ENCODE measurements around the gene SLC2A4. TPM values are rescaled to one million over a fixed set of nuclear protein-coding genes. Genes with fewer than 3 reads are reported as not detected.

The SLC2A4 gene
- total RNA-seq, 1 donor from 2014 or later, result 0.07 TPM

- intact Hi-C loops (cut with micrococcal nuclease), result no loop called here
Measured at GRCh38 chr17:7318121-7318860, 36.8 kb downstream of the SLC2A4 start.

- intact Hi-C loops (cut with micrococcal nuclease), result no loop called here
Measured at GRCh38 chr17:7321466-7321865, 39.9 kb downstream of the SLC2A4 start.

GRCh38 chr17:7322520-7323194 lies 41.1 kb downstream of the SLC2A4 start:
- intact Hi-C loops (cut with micrococcal nuclease), result no loop called here

GRCh38 chr17:7323731-7324437 lies 42.4 kb downstream of the SLC2A4 start:
- intact Hi-C loops (cut with micrococcal nuclease), result no loop called here

GRCh38 chr17:7324438-7324779 lies 42.9 kb downstream of the SLC2A4 start:
- intact Hi-C loops (cut with micrococcal nuclease), result no loop called here

GRCh38 chr17:7325031-7325528 lies 43.6 kb downstream of the SLC2A4 start:
- intact Hi-C loops (cut with micrococcal nuclease), result loop anchor here (5.0 kb wide), 1 partner anchor 112 kb away; the partner anchor contains the start of genes FGF11 and TMEM102

GRCh38 chr17:7326186-7326585 lies 44.7 kb downstream of the SLC2A4 start:
- intact Hi-C loops (cut with micrococcal nuclease), result loop anchor here (5.0 kb wide), 1 partner anchor 111 kb away; the partner anchor contains the start of genes FGF11 and TMEM102

- intact Hi-C loops (cut with micrococcal nuclease), result loop anchor here (5.0 kb wide), 1 partner anchor 110 kb away; the partner anchor contains the start of genes FGF11 and TMEM102
Measured at GRCh38 chr17:7327056-7327455, 45.5 kb downstream of the SLC2A4 start.

GRCh38 chr17:7327501-7327900 lies 46.0 kb downstream of the SLC2A4 start:
- intact Hi-C loops (cut with micrococcal nuclease), result loop anchor here (5.0 kb wide), 1 partner anchor 110 kb away; the partner anchor contains the start of genes FGF11 and TMEM102

- intact Hi-C loops (cut with micrococcal nuclease), result loop anchor here (2.0 to 5.0 kb wide), 3 partner anchors 13 to 109 kb away; partner anchors contain the start of genes FGF11, GPS2 and TMEM102
Measured at GRCh38 chr17:7328009-7328408, 46.5 kb downstream of the SLC2A4 start.

GRCh38 chr17:7328840-7329373 lies 47.4 kb downstream of the SLC2A4 start, which contains the start of gene NEURL4:
TSS of gene NEURL4 (minus strand) at chr17:7329335. CDS start at chr17:7329312, 23 bp downstream.
- intact Hi-C loops (cut with micrococcal nuclease), result loop anchor here (1.0 to 5.0 kb wide), 4 partner anchors 14 to 108 kb away; partner anchors contain the start of genes FGF11, GPS2 and TMEM102

GRCh38 chr17:7329374-7329996 lies 48.0 kb downstream of the SLC2A4 start:
- intact Hi-C loops (cut with micrococcal nuclease), result loop anchor here (1.0 to 5.0 kb wide), 4 partner anchors 15 to 108 kb away; partner anchors contain the start of genes FGF11, GPS2 and TMEM102

- intact Hi-C loops (cut with micrococcal nuclease), result loop anchor here (1.0 to 10.0 kb wide), 5 partner anchors 15 to 355 kb away; partner anchors contain the start of genes FGF11, GPS2, TMEM102 and TP53
Measured at GRCh38 chr17:7329997-7330637, 48.6 kb downstream of the SLC2A4 start.

GRCh38 chr17:7330638-7331015 lies 49.1 kb downstream of the SLC2A4 start:
- intact Hi-C loops (cut with micrococcal nuclease), result loop anchor here (10.0 kb wide), 1 partner anchor 354 kb away; the partner anchor contains the start of genes TP53 and WRAP53

- intact Hi-C loops (cut with micrococcal nuclease), result loop anchor here (10.0 kb wide), 1 partner anchor 353 kb away; the partner anchor contains the start of genes TP53 and WRAP53
Measured at GRCh38 chr17:7332111-7332510, 50.6 kb downstream of the SLC2A4 start.

GRCh38 chr17:7332600-7333069 lies 51.1 kb downstream of the SLC2A4 start:
- intact Hi-C loops (cut with micrococcal nuclease), result loop anchor here (10.0 kb wide), 1 partner anchor 352 kb away; the partner anchor contains the start of genes TP53 and WRAP53

- intact Hi-C loops (cut with micrococcal nuclease), result loop anchor here (10.0 kb wide), 1 partner anchor 350 kb away; the partner anchor contains the start of genes TP53 and WRAP53
Measured at GRCh38 chr17:7334938-7335538, 53.5 kb downstream of the SLC2A4 start.

- intact Hi-C loops (cut with micrococcal nuclease), result loop anchor here (2.0 to 10.0 kb wide), 2 partner anchors 15 to 349 kb away; partner anchors contain the start of genes TP53 and WRAP53
Measured at GRCh38 chr17:7335765-7336164, 54.2 kb downstream of the SLC2A4 start.

Data from T-helper 2 cell treated with Interferon-gamma antibody and Interleukin-4, amounts not matched to agents 100 ng/mL and 5 ng/mL, for 36 hours (primary cell).